Trophoblast cell (in vitro differentiated cells and primary cell): Measurements from ENCODE around the gene ADAM17.
"Not testable (repeated sequence)": the region's sequence is repeated elsewhere in the genome, so short reads cannot be mapped to it uniquely, and the experiment has no call there.

ENCODE experiments used
- DNase-seq, 2 donors: peaks; one replicate each; pipeline ENCODE4 v3.0.0-alpha.2; 2016
- H2AFZ ChIP-seq: 2 replicates; pipeline ENCODE4 v1.6.1; 2013; ENCODE audit warnings: low read length, moderate library complexity, mild to moderate bottlenecking; ENCODE audit not compliant: insufficient read depth, poor library complexity
- H2AK5ac ChIP-seq: 2 replicates; pipeline ENCODE4 v1.6.1; 2013; ENCODE audit warnings: mild to moderate bottlenecking, low read length
- H2BK120ac ChIP-seq: 2 replicates; pipeline ENCODE4 v1.6.1; 2013; ENCODE audit warnings: low read length, mild to moderate bottlenecking, moderate library complexity; ENCODE audit not compliant: insufficient read depth, poor library complexity
- H2BK12ac ChIP-seq: 2 replicates; pipeline ENCODE4 v1.6.1; 2013; ENCODE audit warnings: mild to moderate bottlenecking, low read length, moderate library complexity
- H2BK5ac ChIP-seq: 2 replicates; pipeline ENCODE4 v1.6.1; 2013; ENCODE audit warnings: low read length, low read depth, moderate library complexity, mild to moderate bottlenecking; ENCODE audit not compliant: poor library complexity
- H3K14ac ChIP-seq: 2 replicates; pipeline ENCODE4 v1.6.1; 2013; ENCODE audit warnings: mild to moderate bottlenecking, low read length
- H3K18ac ChIP-seq: 2 replicates; pipeline ENCODE4 v1.6.1; 2013; ENCODE audit warnings: mild to moderate bottlenecking, low read length
- H3K23ac ChIP-seq: 2 replicates; pipeline ENCODE4 v1.6.1; 2013; ENCODE audit warnings: low read length
- H3K27ac ChIP-seq: 2 replicates; pipeline ENCODE4 v1.5.1; 2013; ENCODE audit warnings: low read depth, mild to moderate bottlenecking, inconsistent platforms, low read length, moderate library complexity
- H3K27me3 ChIP-seq: 2 replicates; pipeline ENCODE4 v1.6.1; 2013; ENCODE audit warnings: inconsistent platforms, mild to moderate bottlenecking, low read length, moderate library complexity; ENCODE audit not compliant: insufficient read depth
- H3K36me3 ChIP-seq, 2 experiments: 1 replicate in 1 of 2; 2 replicates in 1 of 2; pipeline ENCODE4 v1.6.1; 2013; ENCODE audit warnings: low read length in 2 of 2, mild to moderate bottlenecking in 2 of 2, moderate library complexity in 1 of 2; ENCODE audit not compliant: insufficient read depth in 2 of 2, control insufficient read depth in 1 of 2
- H3K4ac ChIP-seq: 2 replicates; pipeline ENCODE4 v1.6.1; 2013; ENCODE audit warnings: low read depth, mild to moderate bottlenecking, low read length, moderate library complexity
- H3K4me1 ChIP-seq, 2 experiments: 1 replicate in 1 of 2; 2 replicates in 1 of 2; pipeline ENCODE4 v1.6.1; 2013; ENCODE audit warnings: low read length in 2 of 2, mild to moderate bottlenecking in 2 of 2, moderate library complexity in 1 of 2; ENCODE audit not compliant: insufficient read depth in 2 of 2, control insufficient read depth in 1 of 2
- H3K4me2 ChIP-seq: 2 replicates; pipeline ENCODE4 v1.6.1; 2013; ENCODE audit warnings: inconsistent platforms, mild to moderate bottlenecking, low read length, moderate library complexity
- H3K4me3 ChIP-seq: 2 replicates; pipeline ENCODE4 v1.5.1; 2013; ENCODE audit warnings: mild to moderate bottlenecking, low read depth, low read length, inconsistent platforms
- H3K79me1 ChIP-seq: one replicate; pipeline ENCODE4 v1.6.1; 2013; ENCODE audit warnings: low read length
- H3K79me2 ChIP-seq: 2 replicates; pipeline ENCODE4 v1.6.1; 2013; ENCODE audit warnings: low read length, mild to moderate bottlenecking; ENCODE audit not compliant: control insufficient read depth, insufficient read depth, poor library complexity
- H3K9ac ChIP-seq: 2 replicates; pipeline ENCODE4 v1.6.1; 2013; ENCODE audit warnings: mild to moderate bottlenecking, low read length
- H3K9me3 ChIP-seq: 2 replicates; pipeline ENCODE4 v1.6.1; 2013; ENCODE audit warnings: low read depth, mild to moderate bottlenecking, control low read depth, inconsistent platforms, low read length; ENCODE audit not compliant: insufficient read depth
- H4K12ac ChIP-seq: 2 replicates; pipeline ENCODE4 v1.6.1; 2013; ENCODE audit warnings: low read depth, mild to moderate bottlenecking, low read length, moderate library complexity
- H4K8ac ChIP-seq: 2 replicates; pipeline ENCODE4 v1.6.1; 2013; ENCODE audit warnings: low read depth, mild to moderate bottlenecking, low read length, moderate library complexity
- H4K91ac ChIP-seq: one replicate; pipeline ENCODE4 v1.6.1; 2013; ENCODE audit warnings: low read depth, mild to moderate bottlenecking, low read length, moderate library complexity
- WGBS: extraction: QIAGEN DNeasy Blood & Tissue Kit; methylation state at CpG from one replicate; pipeline ENCODE4 v1.1.7; 2013; ENCODE audit warnings: missing lambda C conversion rate; ENCODE audit not compliant: insufficient read length, insufficient coverage; ENCODE audit errors: extremely low coverage; 5-methylcytosine and 5-hydroxymethylcytosine counted together

The ADAM17 gene

DNA sequence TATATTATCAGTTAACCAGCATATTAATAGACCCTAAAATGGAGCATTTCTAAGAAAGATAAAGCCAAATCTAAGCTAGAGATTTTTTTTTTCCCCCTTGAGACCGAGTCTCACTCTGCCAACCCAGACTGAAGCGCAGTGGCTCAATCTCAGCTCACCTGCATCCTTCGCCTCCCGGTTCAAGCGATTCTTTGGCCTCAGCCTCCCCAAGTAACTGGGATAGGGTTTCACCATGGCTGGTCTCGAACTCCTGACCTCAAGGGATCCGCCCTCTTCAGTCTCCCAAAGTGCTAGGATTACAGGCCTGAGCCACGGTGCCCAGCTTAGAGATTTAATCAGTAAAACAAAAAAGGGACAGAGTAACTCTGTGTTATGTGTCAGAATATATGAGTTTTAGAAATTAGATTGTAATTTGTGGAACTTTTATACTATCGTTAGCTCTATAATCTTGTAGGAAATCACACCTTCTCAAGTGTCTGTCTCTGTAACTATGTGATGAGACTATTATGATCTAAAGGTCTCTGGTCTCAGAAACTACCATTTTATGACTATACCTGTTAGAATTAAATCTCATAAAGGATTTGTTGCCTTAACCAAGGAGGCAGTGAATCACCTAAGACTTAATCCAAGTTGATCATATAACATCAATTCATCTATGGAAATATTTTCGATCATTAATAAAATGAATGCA, 41.1 kb upstream of the ADAM17 start:
- Histone ChIP-seq H2BK120ac (no peak overlapping the region), H4K12ac (no peak overlapping the region), H3K9ac (no peak overlapping the region), H2BK5ac (no peak overlapping the region), H3K36me3 (peaks cover 13 to 14% of the 10 kb centered on the region in 2 experiments), H3K23ac (no peak overlapping the region), H3K9me3 (no peaks in the 10 kb centered on the region), H3K27ac (no peak overlapping the region), H3K79me2 (peaks cover 9% of the 10 kb centered on the region), H3K4me2 (no peak overlapping the region), H3K4me1 (peaks cover 0 to 4% of the 10 kb centered on the region in 2 experiments), H3K4me3 (no peak overlapping the region), H4K8ac (no peak overlapping the region), H3K18ac (peak overlapping the region; percentile 71), H3K27me3 (no peaks in the 10 kb centered on the region), H3K14ac (no peak overlapping the region), H4K91ac (no peak overlapping the region), H3K4ac (peak overlapping the region; percentile 97), H3K79me1 (no peaks in the 10 kb centered on the region), H2AK5ac (no peak overlapping the region), H2BK12ac (no peak overlapping the region), H2AFZ (no peak overlapping the region)
- no CpG with 5 or more reads among the region's 10 CpGs for WGBS
- DNase-seq = no peak

- Histone ChIP-seq H2BK5ac (no peak overlapping the region), H3K36me3 (peaks cover 9 to 12% of the 10 kb centered on the region in 2 experiments), H2BK12ac (no peak overlapping the region), H3K9ac (no peak overlapping the region), H4K12ac (no peak overlapping the region), H3K4ac (no peak overlapping the region), H4K91ac (no peak overlapping the region), H3K14ac (no peak overlapping the region), H4K8ac (no peak overlapping the region), H3K27me3 (no peaks in the 10 kb centered on the region), H3K79me1 (no peaks in the 10 kb centered on the region), H3K4me1 (peaks cover 0 to 4% of the 10 kb centered on the region in 2 experiments), H3K27ac (no peak overlapping the region), H3K9me3 (no peaks in the 10 kb centered on the region), H3K4me2 (no peak overlapping the region), H3K4me3 (no peak overlapping the region), H2BK120ac (no peak overlapping the region), H2AK5ac (no peak overlapping the region), H3K18ac (no peak overlapping the region), H3K79me2 (peaks cover 6% of the 10 kb centered on the region), H3K23ac (no peak overlapping the region), H2AFZ (no peak overlapping the region)
- no CpG with 5 or more reads among the region's 2 CpGs for WGBS
- DNase-seq = no peak
Observed at GRCh38 chr2:9595746-9596145, 40.1 kb upstream of the ADAM17 start.

DNA sequence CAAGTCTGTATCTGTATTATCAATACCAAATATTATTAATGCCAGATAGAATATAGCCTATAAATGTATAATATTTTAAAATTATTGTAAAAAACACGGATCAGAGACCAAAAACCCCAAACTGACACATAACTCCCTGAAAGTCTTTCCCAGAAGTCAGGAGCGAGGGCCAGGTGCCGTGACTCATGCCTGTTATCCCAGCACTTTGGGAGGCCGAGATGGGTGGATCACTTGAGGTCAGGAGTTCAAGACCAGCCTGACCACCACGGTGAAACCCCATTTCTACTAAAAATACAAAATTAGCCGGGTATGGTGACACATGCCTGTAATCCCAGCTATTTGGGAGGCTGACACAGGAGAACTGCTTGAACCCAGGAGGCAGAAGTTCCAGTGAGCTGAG, 39.6 kb upstream of the ADAM17 start:
- H3K18ac ChIP-seq, H4K8ac ChIP-seq, H2BK5ac ChIP-seq, H3K4me3 ChIP-seq, H2AK5ac ChIP-seq, H3K36me3 ChIP-seq, H2AFZ ChIP-seq, H2BK120ac ChIP-seq, H3K79me1 ChIP-seq, H3K4me1 ChIP-seq, H4K12ac ChIP-seq, H3K9me3 ChIP-seq, H3K14ac ChIP-seq, H2BK12ac ChIP-seq, H3K9ac ChIP-seq, H3K4me2 ChIP-seq, H4K91ac ChIP-seq, H3K23ac ChIP-seq, H3K27me3 ChIP-seq, H3K79me2 ChIP-seq, H3K27ac ChIP-seq: not testable (repeated sequence)
- peak overlapping the region; percentile 62 for H3K4ac ChIP-seq
- DNase-seq = peak; percentile 21 to 46
- no CpG with 5 or more reads among the region's 6 CpGs for WGBS

DNA sequence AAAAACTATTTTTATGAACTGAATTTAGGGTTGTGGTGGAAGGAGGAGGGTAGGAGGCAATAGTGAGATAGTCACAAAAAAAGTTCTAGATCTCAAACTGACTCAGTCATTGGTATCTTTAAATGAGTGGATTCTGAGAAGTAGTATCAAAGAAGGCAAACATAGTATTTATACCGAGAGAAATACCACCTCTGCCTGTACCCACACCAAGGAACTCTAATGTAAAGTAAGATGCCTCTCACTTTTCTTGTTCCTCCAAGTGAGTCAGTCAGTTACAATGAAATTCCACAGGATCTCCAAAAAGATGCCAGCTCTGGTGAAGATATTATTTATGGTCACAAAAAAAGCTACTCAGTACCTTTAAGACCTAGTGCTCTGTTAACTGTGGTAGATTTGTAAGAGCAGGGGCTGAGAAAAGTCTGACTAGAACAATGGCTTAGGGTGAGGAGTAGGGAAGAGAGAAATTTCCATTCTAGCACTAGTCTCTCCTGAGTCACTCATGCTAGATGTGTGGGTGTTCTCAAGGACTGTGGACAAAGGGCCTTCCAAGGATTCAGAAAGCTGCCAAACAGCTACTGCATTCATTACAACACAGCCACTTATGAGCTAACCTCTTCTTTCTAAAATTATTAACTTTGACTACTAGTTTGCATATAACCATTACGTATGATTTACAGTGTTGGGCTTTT, 38.9 kb upstream of the ADAM17 start:
- H2AFZ ChIP-seq = no peak overlapping the region
- H3K27ac ChIP-seq = no peak overlapping the region
- H2AK5ac ChIP-seq = no peak overlapping the region
- peaks cover 0 to 4% of the 10 kb centered on the region in 2 experiments for H3K4me1 ChIP-seq
- H4K91ac ChIP-seq = no peak overlapping the region
- H3K23ac ChIP-seq = no peak overlapping the region
- peak; percentile 41 to 49 for DNase-seq
- H2BK5ac ChIP-seq = no peak overlapping the region
- no peak overlapping the region for H3K9ac ChIP-seq
- H4K8ac ChIP-seq = no peak overlapping the region
- H3K9me3 ChIP-seq = no peaks in the 10 kb centered on the region
- H3K36me3 ChIP-seq = peaks cover 6% of the 10 kb centered on the region in 2 experiments
- H4K12ac ChIP-seq = no peak overlapping the region
- no peak overlapping the region for H2BK120ac ChIP-seq
- H2BK12ac ChIP-seq = no peak overlapping the region
- no peak overlapping the region for H3K4ac ChIP-seq
- no peak overlapping the region for H3K18ac ChIP-seq
- no CpG with 5 or more reads among the region's 2 CpGs for WGBS
- peaks cover 6% of the 10 kb centered on the region for H3K79me2 ChIP-seq
- H3K14ac ChIP-seq = no peak overlapping the region
- no peaks in the 10 kb centered on the region for H3K79me1 ChIP-seq
- no peak overlapping the region for H3K4me3 ChIP-seq
- H3K4me2 ChIP-seq = no peak overlapping the region
- H3K27me3 ChIP-seq = no peaks in the 10 kb centered on the region
